BJ (cell line): Measurements from ENCODE around the gene ICE1. TPM values are rescaled to one million over a fixed set of nuclear protein-coding genes. Genes with fewer than 3 reads are reported as not detected.

Experiments
- CTCF ChIA-PET: fragments of 350-600 bp; formaldehyde crosslinking; extraction: SDS; loops from one replicate; lab custom pipeline; 2021; ENCODE audit warnings: antibody characterized with exemption, inconsistent platforms; lab: Yijun Ruan, JAX
- POLR2A ChIA-PET: fragments of 300-600 bp; sonication (Branson Sonifier 250); formaldehyde crosslinking; extraction: SDS; loops from one replicate; lab custom pipeline; 2021; ENCODE audit warnings: antibody characterized with exemption; lab: Charles Lee
- DNase-seq: peaks from one replicate; pipeline ENCODE4 v3.0.0-alpha.2; 2011; ENCODE audit warnings: low read depth
- H3K27me3 ChIP-seq: 2 replicates; pipeline ENCODE4 v1.6.0; 2011; ENCODE audit warnings: low read length; ENCODE audit not compliant: control insufficient read depth, insufficient read depth
- H3K36me3 ChIP-seq: 2 replicates; pipeline ENCODE4 v1.5.1; 2011; ENCODE audit warnings: low read length; ENCODE audit not compliant: control insufficient read depth, insufficient read depth
- H3K4me3 ChIP-seq: 2 replicates; pipeline ENCODE4 v1.5.1; 2011; ENCODE audit warnings: low read depth, mild to moderate bottlenecking, control low read depth, low read length
- polyA plus RNA-seq: library from polyadenylated mRNA; depleted of rRNA; stranded (reverse); fragments of >200 nt; gene quantifications from 2 replicates; pipeline ENCODE4 v1.2.3, GENCODE V29; 2011
- TF ChIP-seq, protein P1 (sequence below): IDR thresholded peaks from 2 replicates; pipeline ENCODE4 v1.5.1; 2011; ENCODE audit warnings: low read depth, mild to moderate bottlenecking, control low read depth, inconsistent platforms, low read length, moderate library complexity; ENCODE audit not compliant: insufficient read depth

Gene ICE1
- polyA plus RNA-seq, 1 experiment = 10.2 TPM

DNA sequence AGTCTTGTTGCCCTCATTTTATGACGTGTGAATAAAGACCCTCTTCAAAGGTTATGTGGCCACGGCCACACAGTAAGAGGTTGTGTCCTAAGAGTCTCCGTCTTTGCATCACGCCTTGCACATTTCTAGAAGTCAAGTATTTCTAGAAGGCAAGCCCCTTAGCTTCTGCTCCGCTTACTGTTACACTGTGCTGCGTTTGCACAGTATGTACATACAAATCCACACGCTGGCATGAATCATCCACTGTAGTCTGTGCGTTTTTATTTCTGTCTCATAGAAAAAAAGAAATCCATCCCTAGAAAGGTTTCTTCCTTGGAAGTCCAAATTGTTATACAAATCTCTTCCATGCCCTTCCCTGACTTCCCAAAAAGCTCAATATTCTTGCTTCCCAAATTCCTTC, 21.4 kb upstream of the ICE1 start:
- CTCF ChIA-PET = no interaction called here
- POLR2A ChIA-PET = no interaction called here
- TF ChIP-seq, protein P1, sequence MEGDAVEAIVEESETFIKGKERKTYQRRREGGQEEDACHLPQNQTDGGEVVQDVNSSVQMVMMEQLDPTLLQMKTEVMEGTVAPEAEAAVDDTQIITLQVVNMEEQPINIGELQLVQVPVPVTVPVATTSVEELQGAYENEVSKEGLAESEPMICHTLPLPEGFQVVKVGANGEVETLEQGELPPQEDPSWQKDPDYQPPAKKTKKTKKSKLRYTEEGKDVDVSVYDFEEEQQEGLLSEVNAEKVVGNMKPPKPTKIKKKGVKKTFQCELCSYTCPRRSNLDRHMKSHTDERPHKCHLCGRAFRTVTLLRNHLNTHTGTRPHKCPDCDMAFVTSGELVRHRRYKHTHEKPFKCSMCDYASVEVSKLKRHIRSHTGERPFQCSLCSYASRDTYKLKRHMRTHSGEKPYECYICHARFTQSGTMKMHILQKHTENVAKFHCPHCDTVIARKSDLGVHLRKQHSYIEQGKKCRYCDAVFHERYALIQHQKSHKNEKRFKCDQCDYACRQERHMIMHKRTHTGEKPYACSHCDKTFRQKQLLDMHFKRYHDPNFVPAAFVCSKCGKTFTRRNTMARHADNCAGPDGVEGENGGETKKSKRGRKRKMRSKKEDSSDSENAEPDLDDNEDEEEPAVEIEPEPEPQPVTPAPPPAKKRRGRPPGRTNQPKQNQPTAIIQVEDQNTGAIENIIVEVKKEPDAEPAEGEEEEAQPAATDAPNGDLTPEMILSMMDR = no peak

DNA sequence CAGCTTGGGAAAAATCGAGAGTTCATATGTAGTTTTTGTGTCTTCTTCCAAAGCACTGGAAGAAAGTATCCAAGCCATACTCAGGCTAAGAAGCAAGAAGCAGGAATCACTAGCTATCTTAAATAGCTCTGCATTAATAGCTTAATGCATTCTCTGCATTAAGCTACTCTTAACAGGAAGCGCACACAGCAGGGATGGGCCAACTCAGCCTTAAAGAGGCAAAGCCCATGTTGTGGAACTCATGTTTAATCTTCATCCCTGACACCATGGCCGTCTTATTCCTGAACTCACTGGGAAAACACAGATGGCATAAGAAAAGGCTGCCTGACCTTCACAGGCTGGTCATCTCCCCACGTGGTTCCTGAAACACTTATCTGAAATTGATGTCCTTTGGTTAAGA, 18.7 kb upstream of the ICE1 start:
- ChIA-PET POLR2A (no interaction called here), CTCF (interaction anchor here (0.7 to 1.9 kb wide), 4 partner anchors 9 to 263 kb away, joined by 3 to 9 read pairs (median 5); no protein-coding TSS in a partner anchor)
- TF ChIP-seq, protein P1 = no peak

More for the DNA sequence above, 21.4 kb upstream of the ICE1 start:
- Histone ChIP-seq H3K4me3 (no peak overlapping the region), H3K27me3 (no peaks in the 10 kb centered on the region), H3K36me3 (no peaks in the 10 kb centered on the region)
- no peak for DNase-seq

DNA sequence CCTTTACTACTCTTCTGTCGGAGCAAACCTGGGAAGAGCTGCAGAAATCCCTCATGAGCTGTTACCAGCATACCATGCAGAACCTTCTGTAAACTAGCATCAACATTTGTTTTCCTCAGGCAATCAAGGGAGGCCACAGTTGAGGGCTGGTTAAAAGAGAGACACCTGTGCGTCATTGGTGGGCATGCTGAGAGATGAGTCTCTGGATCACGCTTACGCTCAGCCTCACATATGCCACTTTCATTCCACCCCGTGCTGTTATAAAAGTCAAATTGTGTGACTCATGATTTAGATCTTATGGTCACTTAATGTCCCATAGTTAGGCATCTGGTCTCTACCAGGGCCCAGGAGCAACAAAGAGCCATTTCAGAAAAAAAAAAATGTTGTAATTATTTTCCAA, 18.1 kb upstream of the ICE1 start:
- POLR2A ChIA-PET = no interaction called here
- Histone ChIP-seq H3K4me3 (no peak overlapping the region), H3K27me3 (no peaks in the 10 kb centered on the region), H3K36me3 (no peaks in the 10 kb centered on the region)
- DNase-seq = no peak
- TF ChIP-seq, protein P1 = no peak
- CTCF ChIA-PET = interaction anchor here (0.8 to 1.3 kb wide), 2 partner anchors 10 to 264 kb away, joined by 3 to 9 read pairs; no protein-coding TSS in a partner anchor

More for the DNA sequence above, 18.7 kb upstream of the ICE1 start:
- Histone ChIP-seq H3K27me3 (no peaks in the 10 kb centered on the region), H3K36me3 (no peaks in the 10 kb centered on the region), H3K4me3 (no peak overlapping the region)
- no peak for DNase-seq

DNA sequence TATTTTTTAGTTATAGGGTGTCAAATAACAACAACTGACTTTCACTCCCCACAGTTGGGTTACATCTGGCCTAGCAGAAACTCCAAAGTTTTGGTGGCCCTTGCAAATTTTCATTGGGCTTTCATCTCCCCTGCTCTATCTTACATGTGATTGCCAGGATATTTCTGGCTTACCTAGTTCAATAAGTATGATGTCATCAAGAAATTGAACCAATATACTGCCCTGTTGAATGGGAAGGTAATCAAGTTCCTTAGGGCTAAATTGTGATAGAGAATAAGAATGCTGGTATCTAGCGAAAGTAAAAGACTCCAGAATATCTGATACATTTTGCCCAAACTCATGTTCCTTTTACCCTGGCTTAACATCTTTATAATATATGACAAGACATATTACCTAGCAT, 17.0 kb upstream of the ICE1 start:
- Histone ChIP-seq H3K27me3 (no peaks in the 10 kb centered on the region), H3K4me3 (no peak overlapping the region), H3K36me3 (no peaks in the 10 kb centered on the region)
- CTCF ChIA-PET = interaction anchor here (1.6 to 1.7 kb wide), 2 partner anchors 10 to 526 kb away, joined by 5 to 7 read pairs; no protein-coding TSS in a partner anchor
- DNase-seq = no peak
- POLR2A ChIA-PET = no interaction called here
- TF ChIP-seq, protein P1 = no peak

DNA sequence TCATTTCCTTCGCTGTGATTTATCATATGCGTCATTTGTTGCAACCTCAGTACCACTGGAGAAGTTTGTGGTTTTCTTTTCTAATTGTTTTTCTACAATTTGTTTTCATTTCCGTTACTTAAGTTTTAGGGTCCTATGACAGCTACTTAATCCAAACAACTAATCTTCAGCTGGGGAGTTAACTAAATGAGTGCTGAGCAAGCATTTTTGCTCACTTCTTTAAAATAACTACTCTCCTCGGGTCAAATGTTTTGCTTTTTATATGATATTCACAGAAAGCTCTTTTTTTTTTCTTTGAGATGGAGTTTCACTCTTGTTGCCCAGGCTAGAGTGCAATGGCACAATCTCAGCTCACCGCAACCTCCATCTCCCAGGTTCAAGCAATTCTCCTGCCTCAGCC, 14.6 kb upstream of the ICE1 start:
- no peak for DNase-seq
- TF ChIP-seq, protein P1 = no peak
- Histone ChIP-seq H3K4me3 (no peak overlapping the region), H3K27me3 (no peaks in the 10 kb centered on the region), H3K36me3 (no peaks in the 10 kb centered on the region)
- ChIA-PET CTCF (interaction anchor here (0.6 to 1.6 kb wide), 3 partner anchors 13 to 232 kb away, joined by 4 to 8 read pairs (median 4); no protein-coding TSS in a partner anchor), POLR2A (no interaction called here)
